ENCODE results near the gene AURKB.

GRCh38 chr17:8175795-8176196, 34.6 kb downstream of the AURKB start:
- TF ChIP-seq CTCF (optimal IDR thresholded peaks at IDR 0.05 in 1 of 3, IDR thresholded peaks at IDR 0.05 in 1 of 3, conservative IDR thresholded peaks at IDR 0.05 in 1 of 3; ENCODE audit: extremely low read depth in 1 of 3, insufficient read depth in 2 of 3, low read length in 3 of 3) (no peak), EZH2 (IDR thresholded peaks at IDR 0.05; ENCODE audit: low read length) (no peak)

All from keratinocyte (primary cell).